Endothelial cell (in vitro differentiated cells): ENCODE data around the gene NEURL4. TPM values are rescaled to one million over a fixed set of nuclear protein-coding genes. Genes with fewer than 3 reads are reported as not detected.

Experiments
- DNase-seq: peaks from one replicate; pipeline ENCODE4 v3.0.0; 2021; ENCODE audit warnings: low spot score
- H3K27ac Mint-ChIP-seq: one replicate; pipeline ENCODE4 v1.8.0; 2021; ENCODE audit warnings: mixed read lengths, inconsistent platforms; ENCODE audit not compliant: unreplicated experiment
- H3K27me3 Mint-ChIP-seq: one replicate; pipeline ENCODE4 v1.8.0; 2021; ENCODE audit warnings: mild to moderate bottlenecking, moderate library complexity, mixed read lengths, inconsistent platforms; ENCODE audit not compliant: unreplicated experiment
- H3K36me3 Mint-ChIP-seq: one replicate; pipeline ENCODE4 v1.8.0; 2021; ENCODE audit warnings: mild to moderate bottlenecking, low read depth, mixed read lengths, inconsistent platforms; ENCODE audit not compliant: unreplicated experiment
- H3K4me1 Mint-ChIP-seq: one replicate; pipeline ENCODE4 v1.8.0; 2021; ENCODE audit warnings: mild to moderate bottlenecking, mixed read lengths, inconsistent platforms; ENCODE audit not compliant: unreplicated experiment
- H3K4me3 Mint-ChIP-seq: one replicate; pipeline ENCODE4 v1.8.0; 2021; ENCODE audit warnings: mild to moderate bottlenecking, mixed read lengths, inconsistent platforms; ENCODE audit not compliant: unreplicated experiment
- H3K9me3 Mint-ChIP-seq: one replicate; pipeline ENCODE4 v1.8.0; 2021; ENCODE audit warnings: mixed read lengths, inconsistent platforms; ENCODE audit not compliant: unreplicated experiment
- CTCF ChIP-seq: fragments of 200-600 bp; sonication (generic); IDR thresholded peaks from one replicate; pipeline ENCODE4 v1.5.0; 2021; ENCODE audit warnings: antibody characterized with exemption; ENCODE audit not compliant: unreplicated experiment
- total RNA-seq: library from RNA; stranded (reverse); fragmentation: NEBNext Ultra II Directional; extraction: Animal tissue kit (Norgen Biotek cat#: 25700); gene quantifications from one replicate; pipeline ENCODE4 v1.2.1, GENCODE V29; 2021; ENCODE audit not compliant: unreplicated experiment

NEURL4 gene
- total RNA-seq, 1 donor from 2014 or later, result 55.7 TPM

DNA sequence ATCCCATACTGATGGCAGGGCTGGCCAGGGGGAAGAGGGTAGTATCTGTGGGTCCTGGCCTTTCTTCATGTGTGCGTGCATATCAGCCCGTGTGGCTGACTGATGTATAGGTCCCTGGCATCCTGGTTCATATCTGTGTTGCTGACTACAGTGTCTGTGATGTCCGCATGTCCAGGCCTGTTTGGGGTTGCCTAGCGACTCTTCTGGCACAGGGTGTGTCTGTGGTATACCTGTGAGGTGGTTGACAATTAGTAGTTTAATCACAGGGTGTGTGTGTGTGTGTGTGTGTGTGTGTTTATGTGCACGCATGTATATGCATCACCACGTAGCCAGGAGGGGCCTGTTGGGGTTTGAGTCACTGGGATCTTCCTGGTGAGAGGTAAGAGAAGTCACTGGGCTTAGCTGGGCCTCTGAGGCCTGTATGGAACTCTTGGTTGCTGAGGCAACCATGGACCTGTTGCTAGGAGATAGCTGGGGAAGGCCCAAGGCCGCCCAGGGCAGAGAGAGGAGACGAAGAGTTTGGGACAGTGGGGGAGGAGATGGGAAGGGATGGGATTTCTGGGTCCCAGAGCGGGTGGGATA is 25.2 kb upstream of the NEURL4 start:
- DNase-seq, result no peak
- no peak for TF ChIP-seq CTCF
- H3K36me3 Mint-ChIP-seq, result no peaks in the 10 kb centered on the region
- H3K27me3 Mint-ChIP-seq, result peaks cover 16% of the 10 kb centered on the region
- no peak overlapping the region for H3K27ac Mint-ChIP-seq
- H3K9me3 Mint-ChIP-seq, result no peaks in the 10 kb centered on the region
- peaks cover 16% of the 10 kb centered on the region for H3K4me1 Mint-ChIP-seq
- peak overlapping the region; percentile 73 for H3K4me3 Mint-ChIP-seq

DNA sequence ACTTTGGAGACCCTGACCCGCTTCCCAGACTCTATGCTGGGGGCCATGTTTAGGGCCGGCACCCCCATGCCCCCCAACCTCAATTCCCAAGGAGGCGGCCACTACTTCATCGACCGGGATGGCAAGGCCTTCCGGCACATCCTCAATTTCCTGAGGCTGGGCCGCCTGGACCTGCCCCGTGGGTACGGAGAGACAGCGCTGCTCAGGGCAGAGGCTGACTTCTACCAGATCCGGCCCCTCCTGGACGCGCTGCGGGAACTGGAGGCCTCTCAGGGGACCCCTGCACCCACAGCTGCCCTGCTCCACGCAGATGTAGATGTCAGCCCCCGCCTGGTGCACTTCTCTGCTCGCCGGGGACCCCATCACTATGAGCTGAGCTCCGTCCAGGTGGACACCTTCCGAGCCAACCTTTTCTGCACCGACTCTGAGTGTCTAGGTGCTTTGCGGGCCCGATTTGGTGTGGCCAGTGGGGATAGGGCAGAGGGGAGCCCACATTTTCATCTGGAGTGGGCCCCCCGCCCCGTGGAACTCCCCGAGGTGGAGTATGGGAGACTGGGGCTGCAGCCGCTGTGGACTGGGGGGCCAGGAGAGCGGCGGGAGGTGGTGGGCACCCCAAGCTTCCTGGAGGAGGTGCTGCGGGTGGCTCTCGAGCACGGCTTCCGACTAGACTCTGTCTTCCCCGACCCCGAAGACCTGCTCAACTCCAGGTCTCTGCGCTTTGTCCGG is 23.9 kb upstream of the NEURL4 start:
- peaks cover 10% of the 10 kb centered on the region for H3K4me1 Mint-ChIP-seq
- no peak for DNase-seq
- TF ChIP-seq CTCF, result no peak
- H3K9me3 Mint-ChIP-seq, result no peaks in the 10 kb centered on the region
- peaks cover 16% of the 10 kb centered on the region for H3K27me3 Mint-ChIP-seq
- H3K36me3 Mint-ChIP-seq, result no peaks in the 10 kb centered on the region
- H3K27ac Mint-ChIP-seq, result peak overlapping the region; percentile 70
- H3K4me3 Mint-ChIP-seq, result peak overlapping the region; percentile 91

- no peak for TF ChIP-seq CTCF
- H3K27ac Mint-ChIP-seq, result peak overlapping the region; percentile 70
Measured at GRCh38 chr17:7352503-7352889, 23.4 kb upstream of the NEURL4 start.

DNA sequence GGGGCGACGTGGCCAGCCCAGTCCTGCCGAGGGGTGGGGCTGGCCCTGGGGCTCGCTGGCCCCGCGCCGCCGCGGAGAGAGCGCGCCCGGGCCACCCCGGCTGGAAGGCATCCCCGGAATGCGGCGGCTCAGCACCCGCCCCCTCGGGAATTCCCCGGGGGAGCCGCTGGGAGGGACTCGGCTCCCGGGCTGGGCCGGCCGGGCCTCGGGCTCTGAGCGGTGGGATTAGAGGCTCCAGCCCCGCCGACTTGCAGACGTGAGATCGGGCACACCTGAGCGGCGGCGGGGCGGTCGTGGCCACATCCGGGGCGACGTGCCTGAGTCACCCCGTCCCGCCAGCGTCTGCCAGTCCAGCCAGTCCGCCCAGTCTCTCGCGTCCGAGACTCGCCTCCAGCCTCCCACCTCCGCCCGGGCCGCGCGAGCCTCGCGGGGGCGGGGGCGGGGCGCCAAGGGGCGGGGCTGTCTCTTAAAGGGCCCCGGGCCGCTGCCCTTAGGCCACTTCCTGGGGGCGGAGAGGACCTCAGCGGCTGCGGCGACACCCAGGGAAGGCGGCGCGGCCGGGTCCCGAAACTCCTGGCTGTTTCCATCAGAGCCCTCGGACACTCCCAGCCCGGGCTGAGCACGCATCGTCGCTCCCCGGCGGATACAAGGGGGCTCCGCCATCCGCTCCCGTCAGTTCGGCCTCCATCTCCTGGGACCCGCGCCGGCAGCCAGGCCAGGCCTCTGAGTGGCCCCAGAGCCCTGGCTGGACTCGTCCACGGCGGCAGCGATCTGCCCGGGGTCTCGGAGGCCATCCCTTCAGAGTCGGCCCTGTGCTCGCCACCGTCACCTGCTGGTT is 22.7 kb upstream of the NEURL4 start, which contains the start of gene KCTD11:
KCTD11 (plus strand) TSS at position 498 of the 838 bp plus-strand sequence.
- H3K9me3 Mint-ChIP-seq, result no peaks in the 10 kb centered on the region
- H3K36me3 Mint-ChIP-seq, result no peaks in the 10 kb centered on the region
- no peak for TF ChIP-seq CTCF
- H3K27ac Mint-ChIP-seq, result peak within 1 kb of the TSS; percentile 70
- peaks cover 10% of the 10 kb centered on the region for H3K4me1 Mint-ChIP-seq
- DNase-seq, result peak; percentile 61
- H3K27me3 Mint-ChIP-seq, result peaks cover 16% of the 10 kb centered on the region
- H3K4me3 Mint-ChIP-seq, result peak within 1 kb of the TSS; percentile 91

More at GRCh38 chr17:7352503-7352889, 23.4 kb upstream of the NEURL4 start:
- no peak for DNase-seq
- Mint-ChIP-seq H3K9me3 (no peaks in the 10 kb centered on the region), H3K27me3 (peaks cover 16% of the 10 kb centered on the region), H3K4me3 (peak overlapping the region; percentile 91), H3K36me3 (no peaks in the 10 kb centered on the region), H3K4me1 (peaks cover 10% of the 10 kb centered on the region)
